Stimulated activated CD8-positive, alpha-beta memory T cell treated with anti-CD3 and anti-CD28 coated beads, Interleukin-12 subunit alpha, Interleukin-12 subunit beta, amount 100 ng/mL, for 4 hours (primary cell): ENCODE data around the gene MMP23B.
"Not testable (repeated sequence)": the region's sequence is repeated elsewhere in the genome, so short reads cannot be mapped to it uniquely, and the experiment has no call there.

Experiments used
- DNase-seq: peaks from one replicate; pipeline ENCODE4 v3.0.0-alpha.2; 2020; ENCODE audit warnings: low read depth

Gene MMP23B

DNA sequence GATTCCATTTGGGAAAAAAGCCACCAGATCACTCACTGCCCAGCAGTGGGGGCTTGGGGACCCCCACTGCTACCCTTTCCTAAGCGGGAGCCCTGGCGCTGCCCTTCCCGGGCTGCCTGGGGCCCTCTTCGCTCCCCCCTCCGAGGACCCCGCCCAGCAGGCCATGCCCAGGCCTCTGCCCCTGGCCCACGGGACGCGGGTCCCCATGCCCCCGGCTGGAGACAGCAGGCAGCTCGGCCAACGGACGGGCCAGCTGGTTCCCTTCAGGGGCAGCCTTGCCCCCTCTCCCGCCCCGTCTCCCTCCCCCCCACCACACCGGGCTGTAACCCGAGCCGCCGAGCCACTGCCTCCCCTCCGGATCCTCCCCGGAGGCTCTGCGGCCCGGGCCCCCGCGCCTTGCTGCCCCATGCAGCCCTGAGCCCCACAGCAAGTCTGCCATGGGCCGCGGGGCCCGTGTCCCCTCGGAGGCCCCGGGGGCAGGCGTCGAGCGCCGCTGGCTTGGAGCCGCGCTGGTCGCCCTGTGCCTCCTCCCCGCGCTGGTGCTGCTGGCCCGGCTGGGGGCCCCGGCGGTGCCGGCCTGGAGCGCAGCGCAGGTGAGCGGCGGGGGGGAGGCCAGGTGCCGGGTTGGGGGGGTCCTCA is at the start of gene MMP23B:
Gene MMP23B, plus strand, starts transcription at position 392 of the 639 bp plus-strand sequence. Its CDS starts 46 bp downstream, at position 438.
- DNase-seq = no peak

DNA sequence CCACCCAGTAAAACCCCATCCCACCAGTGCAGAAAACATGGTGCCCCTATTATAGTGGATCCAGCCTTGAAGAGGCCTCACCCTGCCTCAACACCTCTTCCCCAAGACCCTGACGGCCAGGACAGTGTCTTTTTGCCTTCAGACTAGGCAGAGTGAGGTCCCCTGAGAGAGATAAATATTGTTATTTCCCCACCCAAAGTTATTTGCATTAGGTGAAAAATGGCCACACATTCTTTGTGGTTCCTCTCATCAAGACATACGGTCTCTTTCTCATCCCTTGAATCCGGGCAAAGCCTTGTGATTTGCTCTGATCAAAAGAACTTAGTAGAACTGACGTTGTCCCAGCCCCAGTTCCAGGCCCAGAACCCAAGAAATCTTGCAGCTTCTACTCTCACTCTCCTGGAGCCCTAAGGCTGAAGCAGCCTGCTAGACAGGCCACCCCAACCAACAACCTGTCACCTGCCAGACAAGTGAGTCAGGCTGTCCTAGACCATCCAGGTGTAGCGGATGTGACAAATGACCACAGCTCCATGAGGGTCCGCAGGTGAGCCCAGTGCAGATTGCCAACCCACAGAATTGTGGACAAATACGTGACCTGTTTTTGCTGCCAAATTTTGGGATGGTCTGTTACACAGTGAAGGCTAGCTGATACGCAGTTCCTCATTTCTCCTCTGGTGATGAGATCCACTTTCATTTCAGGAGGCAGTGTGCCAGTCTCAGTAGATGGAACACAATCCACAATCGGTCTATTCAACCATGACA is 49.2 kb upstream of the MMP23B start:
- DNase-seq = no peak

DNA sequence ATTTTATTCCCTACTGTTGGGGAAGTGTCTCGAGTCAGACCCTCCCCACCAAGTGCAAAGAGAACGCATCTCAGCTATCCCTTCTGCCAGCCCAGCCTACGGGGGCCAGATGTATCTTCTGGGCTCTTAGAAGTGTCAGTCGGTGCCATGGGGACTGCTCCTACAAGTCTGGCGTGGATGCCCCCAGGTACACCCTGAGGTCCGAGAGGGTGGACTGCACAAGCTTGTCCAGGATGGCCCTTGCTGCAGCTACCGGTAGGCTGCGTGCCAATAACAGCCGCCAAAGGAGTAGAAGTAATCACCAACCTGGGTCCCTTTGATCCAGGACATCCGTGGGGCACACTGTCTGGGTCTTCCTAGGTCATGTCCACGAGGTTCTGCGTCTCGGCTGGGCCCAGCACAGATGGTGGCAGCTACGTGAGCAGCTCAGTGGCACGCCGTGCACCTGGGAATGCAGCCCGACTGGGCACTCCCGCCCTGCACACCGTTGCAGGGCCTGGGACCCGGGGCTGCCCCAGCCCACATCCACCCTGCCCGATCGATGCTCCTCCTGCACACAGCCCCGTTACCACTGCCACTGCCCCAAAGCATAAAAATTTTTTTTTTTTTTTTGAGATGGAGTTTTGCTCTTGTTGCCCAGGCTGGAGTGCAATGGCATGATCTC is 48.5 kb upstream of the MMP23B start:
- DNase-seq = no peak

DNA sequence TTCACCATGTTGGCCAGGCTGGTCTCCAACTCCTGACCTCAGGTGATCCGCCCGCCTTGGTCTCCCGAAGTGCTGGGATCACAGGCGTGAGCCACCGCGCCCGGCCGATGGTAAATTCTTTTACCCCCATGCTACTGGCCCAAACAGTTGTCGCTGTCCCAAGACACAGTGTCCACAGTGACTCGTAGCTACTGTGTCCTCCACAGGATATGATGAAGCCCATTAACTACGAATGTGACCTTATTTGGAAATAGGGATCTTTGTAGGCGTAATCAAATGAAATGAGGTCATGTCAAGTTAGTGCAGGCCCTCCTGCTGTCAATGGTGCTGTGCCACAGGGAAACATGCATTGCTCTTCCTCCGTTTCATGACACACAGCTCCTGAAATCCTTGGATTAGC is 40.5 kb upstream of the MMP23B start:
- no peak for DNase-seq

DNA sequence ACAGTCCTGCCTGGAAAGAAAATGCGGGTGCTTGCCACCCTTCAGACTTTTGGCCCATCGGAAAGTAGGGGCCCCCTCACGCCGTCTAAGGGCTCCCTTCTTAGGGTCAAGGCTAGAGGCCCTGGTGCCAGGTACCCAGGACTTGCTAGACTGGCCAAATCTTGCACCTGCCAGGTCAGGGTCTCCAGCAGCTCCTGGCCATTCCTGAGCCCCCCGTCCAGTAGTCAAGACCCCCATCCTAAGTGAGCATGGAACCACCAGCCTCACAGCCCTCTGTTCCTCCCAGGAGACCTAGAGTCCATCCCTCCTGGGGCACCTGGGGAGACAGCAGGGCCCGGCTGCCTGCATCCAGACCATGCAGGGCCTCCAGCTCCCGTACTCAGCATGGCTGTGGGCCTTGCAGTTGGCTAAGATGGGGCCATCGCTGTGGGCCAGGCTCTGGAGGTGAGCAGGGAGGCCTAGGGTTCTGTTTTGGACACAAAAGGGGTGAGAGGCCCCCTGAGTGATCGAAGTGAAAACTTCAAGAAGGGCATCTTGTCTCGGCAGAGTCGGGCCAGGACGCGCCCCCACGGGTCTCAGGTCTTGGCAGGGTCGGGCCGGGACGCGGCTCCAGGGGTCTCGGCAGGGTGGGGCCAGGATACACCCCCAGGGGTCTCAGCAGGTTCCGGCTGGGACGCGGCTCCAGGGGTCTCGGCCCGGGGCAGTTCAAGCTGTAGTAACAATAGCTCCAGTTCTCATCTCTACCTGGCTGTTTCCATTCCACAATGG is 38.0 kb upstream of the MMP23B start:
- no peak for DNase-seq

DNA sequence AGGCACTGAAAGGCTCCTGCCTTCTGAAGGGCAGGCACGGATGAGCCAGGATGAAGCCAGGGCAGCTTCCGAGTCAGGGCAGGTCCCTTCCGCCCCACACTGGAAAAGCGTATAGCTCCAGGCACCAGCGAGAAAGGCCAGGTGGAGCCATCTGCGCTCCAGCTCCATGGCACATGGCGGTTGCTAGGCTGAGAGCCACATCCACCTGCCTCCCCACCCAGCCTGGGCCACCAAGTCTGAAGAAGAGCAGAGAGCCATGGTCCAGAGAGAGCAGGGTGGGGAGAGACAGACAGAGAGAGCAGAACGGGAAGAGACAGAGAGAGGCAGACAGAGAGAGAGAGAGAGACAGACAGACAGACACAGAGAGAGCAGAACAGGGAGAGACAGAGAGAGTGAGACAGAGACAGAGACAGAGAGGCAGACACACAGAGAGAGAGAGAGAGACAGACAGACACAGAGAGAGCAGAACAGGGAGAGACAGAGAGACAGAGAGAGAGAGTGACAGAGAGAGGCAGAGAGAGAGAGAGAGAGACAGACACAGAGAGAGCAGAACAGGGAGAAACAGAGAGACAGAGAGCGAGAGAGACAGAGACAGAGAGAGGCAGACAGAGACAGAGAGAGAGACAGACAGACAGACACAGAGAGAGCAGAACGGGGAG is 37.2 kb upstream of the MMP23B start:
- DNase-seq = no peak

DNA sequence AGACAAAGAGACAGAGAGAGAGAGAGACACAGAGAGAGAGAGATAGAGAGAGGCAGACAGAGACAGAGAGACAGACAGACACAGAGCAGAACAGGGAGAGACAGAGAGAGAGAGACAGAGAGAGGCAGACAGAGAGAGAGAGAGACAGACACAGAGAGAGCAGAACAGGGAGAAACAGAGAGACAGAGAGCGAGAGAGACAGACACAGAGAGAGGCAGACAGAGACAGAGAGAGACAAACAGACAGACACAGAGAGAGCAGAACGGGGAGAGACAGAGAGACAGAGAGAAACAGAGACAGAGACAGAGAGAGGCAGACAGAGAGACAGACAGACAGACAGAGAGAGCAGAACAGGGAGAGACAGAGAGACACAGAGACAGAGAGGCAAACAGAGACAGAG is 36.6 kb upstream of the MMP23B start:
- DNase-seq = not testable (repeated sequence)

DNA sequence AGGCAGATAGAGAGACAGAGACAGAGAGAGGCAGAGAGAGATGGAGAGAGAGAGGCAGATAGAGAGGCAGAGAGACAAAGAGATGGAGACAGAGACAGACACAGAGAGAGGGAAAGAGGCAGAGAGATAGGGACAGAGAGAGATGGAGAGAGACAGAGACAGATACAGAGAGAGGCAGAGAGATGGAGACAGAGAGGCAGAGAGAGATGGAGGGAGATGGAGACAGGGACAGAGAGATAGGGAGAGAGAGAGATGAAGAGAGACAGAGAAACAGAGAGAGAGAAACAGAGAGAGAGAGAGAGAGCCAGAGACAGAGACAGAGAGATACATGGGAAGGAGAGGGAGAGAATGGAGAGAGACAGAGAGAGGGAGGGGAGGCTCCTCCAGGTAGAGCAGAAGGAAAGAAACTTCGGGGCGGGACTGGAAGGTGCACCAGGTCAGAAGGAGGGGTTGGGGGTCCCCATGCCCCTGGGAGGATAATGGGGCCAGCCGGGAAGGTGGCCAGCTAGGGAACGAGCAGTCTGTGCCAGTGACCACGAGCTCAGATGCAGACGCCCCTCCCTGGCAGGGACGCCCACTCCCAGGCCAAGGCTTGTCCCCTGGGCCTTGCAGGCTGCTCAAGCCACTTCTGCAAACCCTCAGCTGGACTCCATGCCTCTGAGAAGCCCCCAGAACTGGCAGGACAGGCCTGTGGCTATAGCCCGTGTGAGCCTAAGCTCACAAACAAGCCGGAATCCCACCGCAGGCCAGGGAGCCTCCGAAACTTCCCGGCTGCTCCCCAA is 35.3 kb upstream of the MMP23B start:
- DNase-seq = no peak

DNA sequence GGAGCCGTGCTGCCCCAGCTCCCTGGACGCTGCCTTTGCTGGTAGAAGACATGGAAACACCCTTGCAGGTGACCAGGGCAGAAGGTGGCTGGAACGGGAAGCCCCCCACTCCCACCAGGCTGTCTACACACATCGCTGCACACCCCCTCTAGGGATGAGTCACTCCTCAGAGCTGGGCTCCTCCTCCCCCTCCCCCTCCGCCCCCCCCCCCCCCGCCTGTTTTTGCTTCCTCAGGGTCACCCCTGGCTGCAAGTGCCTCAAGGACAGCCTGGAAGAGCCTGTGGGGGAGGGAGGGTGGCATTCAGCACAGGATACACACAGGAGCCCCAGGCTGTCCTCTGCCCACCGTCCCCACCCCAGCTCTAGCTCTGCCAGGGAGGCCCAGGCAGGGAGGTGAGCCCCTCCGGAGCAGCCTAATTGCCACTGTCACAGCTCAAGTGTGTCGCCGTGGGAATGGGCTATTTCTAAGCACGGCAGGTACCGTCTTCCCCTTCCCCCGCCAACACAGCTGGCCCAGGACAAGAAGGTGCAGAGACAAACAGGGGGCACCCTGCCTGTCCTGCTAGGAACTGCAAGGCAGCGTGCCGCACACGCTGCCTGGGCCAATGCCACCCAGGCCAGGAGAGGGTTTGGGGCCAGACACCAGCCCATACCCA is 34.6 kb upstream of the MMP23B start:
- no peak for DNase-seq

DNA sequence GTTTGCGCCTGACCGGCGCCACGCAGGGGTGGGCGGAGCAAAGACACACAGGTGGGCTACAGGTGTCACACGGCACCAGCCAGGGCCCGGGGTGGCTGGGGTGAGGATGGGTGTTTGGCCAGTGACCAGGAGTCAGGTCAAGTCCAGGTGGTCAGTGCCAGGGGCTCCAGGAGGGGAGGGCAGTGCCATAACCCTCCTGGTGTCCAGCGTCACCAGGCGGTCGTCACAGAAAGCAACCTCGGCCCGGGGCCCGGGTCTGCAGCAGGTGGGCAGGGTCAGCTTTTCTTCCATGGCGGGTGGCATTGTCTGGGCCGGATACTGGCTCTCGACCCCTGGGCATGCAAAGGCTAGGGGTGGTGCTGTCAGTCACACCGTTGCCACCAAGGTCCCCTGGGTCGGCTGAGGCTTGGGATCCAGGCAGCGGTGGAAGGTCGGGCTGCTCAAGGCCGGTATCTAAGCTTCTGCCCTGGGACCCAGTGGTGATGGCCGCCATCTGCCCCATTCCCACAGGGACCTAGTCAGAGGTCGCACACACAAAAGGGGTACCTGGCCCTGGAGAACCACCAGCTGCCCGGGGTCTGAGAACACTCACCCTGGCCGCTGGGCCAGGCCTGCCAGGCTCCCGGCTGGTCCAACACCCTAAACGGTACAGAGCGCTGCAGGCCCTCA is 33.8 kb upstream of the MMP23B start:
- no peak for DNase-seq

DNA sequence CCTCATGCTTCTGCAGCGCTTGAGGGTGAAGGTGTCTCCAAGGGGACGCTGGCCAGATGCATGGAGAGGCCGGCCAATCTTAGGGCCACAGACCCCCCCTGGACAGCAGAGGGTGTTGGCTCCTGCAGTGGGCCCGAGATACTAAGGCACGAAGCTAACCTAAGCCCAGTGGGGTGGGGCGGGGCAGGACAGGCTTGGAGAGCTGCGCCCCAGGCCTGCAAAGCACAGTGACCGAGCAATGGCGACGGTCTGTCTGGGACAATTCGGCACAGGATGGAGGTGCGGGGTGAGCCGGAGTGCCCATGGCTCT is 33.3 kb upstream of the MMP23B start:
- no peak for DNase-seq

DNA sequence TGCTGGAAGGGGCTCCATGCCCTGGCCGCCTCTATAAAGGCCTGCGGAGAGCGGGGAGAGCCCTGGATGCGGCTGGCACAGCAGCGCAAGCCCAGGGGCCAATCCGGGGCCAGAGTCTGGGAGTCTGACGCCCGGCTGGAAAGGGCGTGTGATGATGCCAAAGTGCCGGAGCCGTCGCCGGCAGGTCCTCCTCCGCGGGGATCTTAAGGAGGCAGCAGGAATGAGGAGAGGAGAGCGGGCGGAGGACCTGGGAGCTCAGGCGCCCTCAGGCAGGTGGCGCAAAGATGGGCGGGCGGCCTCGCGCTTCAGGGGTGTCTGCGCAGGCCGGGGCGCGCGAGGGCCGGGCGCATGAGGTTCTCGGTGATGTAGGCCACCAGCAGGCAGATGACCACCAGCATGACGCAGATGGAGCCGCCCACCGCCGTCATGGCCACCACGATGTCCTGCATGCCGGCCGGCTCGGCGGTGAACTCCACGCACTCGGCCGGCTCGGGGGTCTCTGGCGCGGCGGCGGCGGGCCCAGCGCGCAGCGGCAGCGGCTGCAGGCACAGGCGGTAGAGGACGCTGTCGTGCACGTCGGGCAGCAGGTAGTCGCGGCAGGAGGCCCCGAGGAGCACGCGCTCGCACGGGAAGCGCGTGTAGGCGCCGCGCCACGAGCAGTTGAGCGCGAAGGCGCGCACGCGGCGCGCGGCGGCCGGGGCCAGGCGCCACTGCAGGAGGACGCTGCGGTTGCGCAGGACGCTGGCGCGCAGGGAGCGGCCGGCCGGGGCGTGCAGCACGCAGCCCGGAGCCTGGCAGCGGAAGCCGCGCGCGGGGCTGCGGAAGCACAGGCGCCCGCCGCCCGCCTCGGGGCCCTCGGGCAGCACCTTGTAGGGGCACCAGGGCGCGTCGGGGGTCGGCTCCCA is 32.7 kb upstream of the MMP23B start:
- DNase-seq = no peak

DNA sequence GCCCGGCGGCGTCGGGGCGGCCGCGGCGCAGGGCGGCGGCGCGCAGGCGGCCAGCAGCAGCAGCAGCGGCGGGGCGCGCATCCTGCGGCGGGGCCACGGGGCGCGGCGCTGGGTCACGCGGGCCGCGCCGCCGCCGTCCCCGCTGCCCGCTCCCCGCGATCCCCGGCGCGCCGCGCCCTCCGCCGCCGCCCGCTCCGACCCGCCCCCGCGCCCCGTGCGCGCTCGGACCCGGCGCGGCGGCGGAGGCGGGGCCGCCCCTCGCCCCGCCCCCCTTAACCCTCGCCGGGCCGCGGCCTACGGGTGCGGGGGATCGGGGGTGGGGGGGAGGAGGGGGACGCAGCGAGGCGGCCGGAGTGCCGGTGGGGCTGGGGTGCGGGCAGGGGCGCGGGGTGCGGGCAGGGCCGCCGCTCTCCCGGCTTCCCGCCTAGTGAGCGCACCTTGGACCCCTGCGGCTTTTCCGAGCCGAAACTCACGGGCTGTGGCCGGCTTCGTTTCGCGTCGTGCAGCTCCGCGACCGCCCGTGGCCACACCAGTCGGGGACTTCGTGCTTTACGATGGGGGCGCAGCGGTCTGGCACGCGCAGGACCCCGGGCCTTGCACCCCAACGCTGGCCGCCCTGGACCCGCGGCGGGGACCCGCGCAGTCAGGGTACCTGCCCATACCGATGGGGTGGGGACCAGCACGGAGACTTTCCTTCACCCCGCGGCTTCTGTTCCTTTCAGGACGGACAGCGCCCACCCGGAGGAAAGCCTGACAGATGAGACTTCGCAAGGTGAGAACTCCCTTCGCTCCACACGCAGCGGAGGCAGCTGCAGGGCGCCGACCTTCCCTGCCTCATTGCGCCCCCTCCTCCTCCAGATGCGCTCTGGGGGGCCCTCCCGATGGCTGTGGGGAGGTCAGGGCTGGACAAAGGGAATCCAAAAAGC is 31.8 kb upstream of the MMP23B start, which contains the start of gene FNDC10:
Gene FNDC10, minus strand, starts transcription at position 201 of the 926 bp plus-strand sequence. Its CDS starts 120 bp downstream, at position 81.
- no peak for DNase-seq

DNA sequence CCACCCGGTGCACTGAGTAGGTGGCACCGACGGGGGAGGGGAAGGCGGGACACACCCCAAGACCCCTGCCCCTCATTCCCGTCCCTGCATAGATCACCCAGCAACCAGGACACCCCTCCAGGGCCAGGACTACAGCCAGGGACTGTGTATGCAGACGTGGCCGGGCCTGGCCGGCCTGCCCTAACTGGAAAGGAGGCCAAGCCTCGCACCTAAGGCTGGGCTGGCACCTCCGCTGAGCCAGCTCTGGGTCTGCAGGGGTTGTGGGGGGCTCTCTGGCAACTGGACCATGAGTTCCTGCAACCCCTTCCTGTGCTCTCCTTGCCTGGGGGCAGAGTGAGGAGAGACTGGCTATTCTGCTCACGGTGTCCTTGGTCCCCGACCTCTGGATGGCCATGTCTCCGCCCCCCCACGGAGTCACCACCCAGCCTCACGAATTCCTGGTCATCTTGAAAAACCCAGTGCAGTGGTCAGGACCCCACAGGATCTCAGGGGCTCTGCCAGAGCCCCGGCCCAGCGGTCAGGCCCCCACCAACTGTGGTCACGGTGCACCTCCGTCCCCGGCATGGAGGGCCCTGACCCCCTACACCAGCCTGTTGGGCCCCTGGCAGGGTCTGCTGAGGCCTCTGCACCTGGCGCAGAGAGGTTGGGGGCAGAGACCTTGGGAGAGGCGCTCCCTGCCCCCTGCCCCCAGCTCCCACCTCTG is 31.0 kb upstream of the MMP23B start:
- DNase-seq = no peak

DNA sequence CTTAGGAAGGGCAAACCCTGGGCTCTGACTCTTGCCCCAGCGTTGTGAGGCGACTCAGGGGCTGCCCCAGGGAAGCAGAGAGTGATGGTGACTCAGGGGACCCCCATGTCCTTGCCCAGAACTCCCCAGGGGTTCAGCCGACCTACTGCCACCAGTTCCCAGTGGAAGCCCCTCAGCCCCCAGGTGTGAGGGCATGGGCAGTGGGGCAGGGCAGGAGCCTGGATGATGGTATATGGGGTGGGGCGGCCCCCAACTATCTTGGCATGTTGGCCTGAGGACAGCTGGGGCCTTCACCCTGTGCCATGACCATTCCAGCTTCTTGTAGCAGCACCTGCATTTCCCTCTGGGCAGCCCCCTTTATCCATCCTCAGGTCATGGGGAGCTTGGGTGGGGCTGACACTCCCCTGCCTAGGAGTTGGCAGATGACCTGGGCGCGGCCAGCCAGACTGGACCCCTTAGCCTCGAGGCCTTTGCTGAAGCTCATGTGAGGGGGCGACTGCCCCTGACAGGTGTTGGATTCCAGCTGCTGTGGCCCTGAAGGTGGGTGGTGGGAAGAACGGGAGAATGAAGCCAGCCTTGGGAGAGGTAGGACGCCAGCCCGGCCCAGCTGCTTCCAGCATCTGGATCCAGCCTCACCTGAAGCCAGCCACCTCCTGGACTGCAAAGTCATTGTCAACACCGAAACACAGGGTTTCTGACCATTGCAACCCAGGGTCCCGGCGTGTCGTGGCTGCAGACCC is 30.2 kb upstream of the MMP23B start:
- no peak for DNase-seq

DNA sequence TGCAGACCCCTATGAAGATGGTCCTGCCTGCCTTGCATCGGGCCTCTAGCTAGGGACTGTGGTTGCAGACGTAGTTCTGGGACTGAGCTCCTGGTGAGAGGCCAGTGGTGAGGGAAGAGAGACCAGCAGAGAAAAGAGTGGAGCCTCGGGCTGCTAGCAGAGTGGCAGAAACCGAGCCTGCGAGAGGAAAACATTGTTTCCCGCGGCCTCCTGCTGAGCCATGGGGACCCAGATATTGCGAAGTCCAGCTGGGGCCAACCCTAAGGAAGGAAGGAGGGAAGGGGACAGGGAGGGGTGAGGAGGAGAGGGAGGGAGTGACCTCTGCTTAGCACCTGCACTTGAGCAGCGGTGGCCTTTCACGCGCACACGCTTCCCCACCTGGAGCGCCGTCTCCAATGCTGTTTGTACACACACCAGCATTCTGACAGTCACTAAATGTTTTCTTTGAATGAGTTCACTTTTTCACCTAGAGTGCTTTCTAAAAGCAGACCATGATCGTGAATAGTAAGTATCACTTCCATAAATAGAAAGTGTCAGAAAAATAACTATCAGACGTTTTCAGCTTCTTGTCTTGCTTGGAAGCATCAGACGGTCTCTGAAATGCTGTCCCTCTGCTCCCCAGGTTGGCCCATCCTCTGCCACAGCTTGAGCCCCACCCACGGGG is 29.5 kb upstream of the MMP23B start:
- no peak for DNase-seq
